HEK293T (cell line): Measurements from ENCODE around the gene SHISA9.

ENCODE experiments used
- BHLHE40 ChIP-seq: fragments of 450-650 bp; IDR thresholded peaks from 2 replicates; pipeline ENCODE4 v1.6.1; 2016; ENCODE audit warnings: mild to moderate bottlenecking, moderate library complexity, borderline replicate concordance
- CTBP1 ChIP-seq: fragments of 450-650 bp; IDR thresholded peaks from 2 replicates; pipeline ENCODE4 v1.6.1; 2016; ENCODE audit warnings: borderline replicate concordance
- ELF4 ChIP-seq: fragments of 450-650 bp; IDR thresholded peaks from 2 replicates; pipeline ENCODE4 v1.6.1; 2017; ENCODE audit warnings: antibody characterized with exemption
- FOXA1 ChIP-seq: fragments of 450-650 bp; IDR thresholded peaks from 2 replicates; pipeline ENCODE4 v1.6.1; 2016; ENCODE audit warnings: mild to moderate bottlenecking
- FOXK2 ChIP-seq: fragments of 450-650 bp; IDR thresholded peaks from 2 replicates; pipeline ENCODE4 v1.6.1; 2016; ENCODE audit warnings: mild to moderate bottlenecking
- FOXM1 ChIP-seq: fragments of 450-650 bp; IDR thresholded peaks from 2 replicates; pipeline ENCODE4 v1.6.1; 2017; ENCODE audit warnings: mild to moderate bottlenecking, borderline replicate concordance
- LEF1 ChIP-seq: fragments of 450-650 bp; IDR thresholded peaks from 2 replicates; pipeline ENCODE4 v1.6.1; 2017; ENCODE audit warnings: mild to moderate bottlenecking, borderline replicate concordance
- NFRKB ChIP-seq: fragments of 450-650 bp; IDR thresholded peaks from 2 replicates; pipeline ENCODE4 v1.6.1; 2016; ENCODE audit warnings: mild to moderate bottlenecking, moderate library complexity
- SP1 ChIP-seq: fragments of 450-650 bp; IDR thresholded peaks from 2 replicates; pipeline ENCODE4 v1.6.1; 2017
- SUZ12 ChIP-seq: fragments of 450-650 bp; IDR thresholded peaks from 2 replicates; pipeline ENCODE4 v1.6.1; 2016; ENCODE audit warnings: mild to moderate bottlenecking

GRCh38 chr16:13207151-13207550 lies 305.8 kb downstream of the SHISA9 start:
- TF ChIP-seq NFRKB (no peak), SP1 (no peak), LEF1 (no peak), CTBP1 (no peak), FOXA1 (no peak), SUZ12 (no peak), FOXK2 (no peak), BHLHE40 (no peak), ELF4 (no peak), FOXM1 (no peak)
